GM04504 (cell line): ENCODE results near the gene PPARD.
"Not testable (repeated sequence)": the region's sequence is repeated elsewhere in the genome, so short reads cannot be mapped to it uniquely, and the experiment has no call there.

ENCODE experiments used
- DNase-seq: peaks from one replicate; pipeline ENCODE4 v3.0.0-alpha.2; 2012; ENCODE audit warnings: low read depth

The PPARD gene

DNA sequence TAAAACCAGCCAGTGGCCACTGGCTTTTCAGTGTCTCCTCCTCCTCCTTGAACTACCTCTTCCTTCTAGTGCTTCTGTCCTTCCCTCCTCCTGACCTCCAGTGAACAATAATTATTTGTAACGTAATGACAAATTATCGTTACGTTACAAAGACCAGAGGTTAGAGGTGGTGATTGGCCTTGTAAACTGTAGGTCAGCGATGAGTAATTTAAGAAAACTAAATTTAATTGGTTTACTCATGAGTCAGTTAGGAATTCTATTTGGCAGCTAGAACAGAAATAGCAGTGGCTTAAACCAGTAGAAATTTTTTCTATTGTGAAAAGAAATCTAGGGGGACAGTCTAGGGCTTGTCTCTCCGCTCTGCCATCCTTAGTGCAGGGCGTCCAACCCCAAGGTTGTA, 38.8 kb downstream of the PPARD start:
- DNase-seq: no peak

DNA sequence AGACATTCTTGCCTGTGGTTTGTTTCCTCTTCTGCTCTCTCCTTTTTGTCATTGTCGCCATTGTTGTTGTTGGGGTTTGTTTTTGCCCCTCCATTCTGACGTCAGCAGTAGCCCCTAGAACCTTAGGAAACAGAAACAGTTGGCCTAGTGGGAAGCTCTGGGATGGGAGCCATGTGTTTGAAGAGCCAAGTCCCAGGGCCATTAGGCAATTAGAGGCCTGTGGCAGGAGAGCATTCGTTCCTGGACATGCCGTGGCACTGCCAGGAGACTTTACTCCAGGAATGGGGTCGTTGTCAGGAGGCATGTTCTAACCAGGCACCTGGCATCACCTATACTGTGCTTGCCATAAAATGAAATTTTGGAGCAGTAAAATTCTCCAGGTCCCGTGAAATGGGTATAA, 39.7 kb downstream of the PPARD start:
- no peak for DNase-seq

DNA sequence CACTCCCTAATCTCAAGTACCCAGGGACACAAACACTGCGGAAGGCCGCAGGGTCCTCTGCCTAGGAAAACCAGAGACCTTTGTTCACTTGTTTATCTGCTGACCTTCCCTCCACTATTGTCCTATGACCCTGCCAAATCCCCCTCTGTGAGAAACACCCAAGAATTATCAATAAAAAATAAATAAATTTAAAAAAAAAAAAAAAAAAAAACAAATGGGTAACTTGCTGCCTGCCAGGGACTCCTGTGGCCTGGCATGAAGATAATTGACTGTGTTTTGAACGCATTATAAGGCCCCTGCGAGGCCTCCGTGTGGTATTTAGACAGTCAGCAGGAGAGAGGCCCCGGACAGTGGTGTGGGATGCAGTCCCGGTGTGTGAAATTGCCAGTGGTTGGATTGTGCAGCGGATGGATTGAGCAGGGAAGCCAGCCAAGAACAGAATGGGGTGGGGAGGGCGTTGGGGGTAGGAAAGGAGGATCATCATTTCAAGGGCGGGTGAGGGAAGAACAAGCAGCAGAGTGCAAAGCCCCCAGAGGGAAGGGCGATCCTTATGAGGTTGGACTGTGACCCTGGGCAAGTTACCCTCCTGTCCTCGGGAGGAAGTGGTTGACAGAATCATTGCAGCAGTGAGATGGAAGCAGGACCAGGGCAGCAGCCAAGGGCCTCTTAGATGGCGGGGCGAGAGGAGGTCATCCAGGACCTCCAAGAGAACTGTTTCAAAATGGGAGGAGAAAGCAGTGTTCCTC, 43.3 kb downstream of the PPARD start:
- DNase-seq: no peak

DNA sequence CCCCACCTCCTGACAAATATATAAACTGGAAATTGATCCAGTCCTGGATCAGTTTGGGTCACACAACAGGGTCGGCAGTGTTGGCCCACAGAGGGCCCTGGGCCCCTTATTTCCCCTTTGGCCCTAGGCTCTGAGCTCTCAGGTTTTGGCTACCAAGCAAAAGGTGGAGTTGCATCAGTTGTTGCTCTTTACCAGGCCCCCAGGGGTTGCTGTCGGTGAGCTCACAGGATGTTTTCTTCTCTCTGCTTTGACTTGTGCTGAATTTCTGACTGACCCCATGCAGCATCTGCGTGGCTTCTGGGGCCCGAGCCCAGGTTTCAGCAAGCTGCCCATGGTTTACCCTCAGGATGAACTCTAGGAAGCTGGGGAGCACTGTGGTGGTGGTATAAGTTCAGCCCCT, 44.6 kb downstream of the PPARD start:
- DNase-seq: no peak

DNA sequence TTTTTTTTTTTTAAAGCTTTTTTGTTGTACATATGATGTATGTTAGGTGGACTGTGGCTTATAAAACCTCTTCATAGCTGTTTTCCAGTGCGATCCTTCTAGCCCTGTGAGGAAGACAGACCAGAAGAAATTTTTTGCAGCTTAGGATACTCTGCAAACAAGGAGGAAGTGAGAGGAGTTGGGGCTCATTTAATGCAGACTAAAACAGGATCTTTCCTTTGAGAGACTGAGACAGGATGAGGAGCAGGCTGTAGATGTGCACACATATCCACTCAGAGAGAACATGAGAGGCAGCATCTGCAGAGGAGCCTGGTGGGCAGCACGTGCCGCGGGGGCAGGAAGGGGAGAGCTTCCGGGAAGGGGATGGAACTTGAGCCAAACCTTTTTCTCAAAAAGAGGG, 45.7 kb downstream of the PPARD start:
- no peak for DNase-seq

DNA sequence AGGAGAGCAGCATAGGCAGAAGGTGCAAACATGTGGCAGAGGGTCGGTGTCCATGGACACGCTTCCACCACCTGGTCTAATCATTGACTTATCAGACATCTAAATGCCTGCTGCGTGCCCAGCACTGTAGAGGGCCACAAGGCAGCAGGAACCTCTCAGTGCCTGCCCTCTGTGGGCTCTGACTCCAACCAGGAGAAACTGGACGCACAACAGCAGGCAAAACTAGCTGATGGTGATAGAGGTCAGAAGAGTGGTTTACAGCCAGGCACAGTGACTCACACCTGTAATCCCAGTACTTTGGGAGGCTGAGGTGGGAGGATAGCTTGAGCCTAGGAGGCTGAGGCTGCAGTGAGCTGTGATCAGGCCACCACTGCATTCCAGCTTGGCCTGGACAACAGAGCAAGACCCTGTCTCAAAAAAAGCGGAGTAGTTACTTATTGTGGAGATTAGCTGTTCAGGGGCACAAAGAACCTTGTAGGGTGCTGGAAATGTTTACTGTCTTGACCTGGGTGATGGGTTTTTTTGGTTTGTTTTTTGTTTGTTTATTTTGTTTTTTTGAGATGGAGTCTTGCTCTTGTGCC, 46.5 kb downstream of the PPARD start:
- no peak for DNase-seq

DNA sequence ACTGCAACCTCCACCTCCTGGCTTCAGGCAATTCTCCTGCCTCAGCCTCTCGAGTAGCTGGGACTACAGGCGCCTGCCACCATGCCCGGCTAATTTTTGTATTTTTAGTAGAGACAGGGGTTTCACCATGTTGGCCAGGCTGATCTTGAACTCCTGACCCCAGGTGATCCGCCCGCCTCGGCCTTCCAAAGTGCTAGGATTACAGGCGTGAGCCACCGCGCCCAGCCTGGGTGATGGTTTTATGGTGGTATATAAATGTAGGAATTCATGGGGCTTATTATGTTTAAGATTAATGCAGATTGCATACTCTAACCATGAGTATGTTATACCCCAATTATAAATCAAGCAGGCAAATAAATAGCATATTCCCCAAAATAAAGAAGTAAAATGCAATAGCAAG, 47.0 kb downstream of the PPARD start:
- DNase-seq: not testable (repeated sequence)

DNA sequence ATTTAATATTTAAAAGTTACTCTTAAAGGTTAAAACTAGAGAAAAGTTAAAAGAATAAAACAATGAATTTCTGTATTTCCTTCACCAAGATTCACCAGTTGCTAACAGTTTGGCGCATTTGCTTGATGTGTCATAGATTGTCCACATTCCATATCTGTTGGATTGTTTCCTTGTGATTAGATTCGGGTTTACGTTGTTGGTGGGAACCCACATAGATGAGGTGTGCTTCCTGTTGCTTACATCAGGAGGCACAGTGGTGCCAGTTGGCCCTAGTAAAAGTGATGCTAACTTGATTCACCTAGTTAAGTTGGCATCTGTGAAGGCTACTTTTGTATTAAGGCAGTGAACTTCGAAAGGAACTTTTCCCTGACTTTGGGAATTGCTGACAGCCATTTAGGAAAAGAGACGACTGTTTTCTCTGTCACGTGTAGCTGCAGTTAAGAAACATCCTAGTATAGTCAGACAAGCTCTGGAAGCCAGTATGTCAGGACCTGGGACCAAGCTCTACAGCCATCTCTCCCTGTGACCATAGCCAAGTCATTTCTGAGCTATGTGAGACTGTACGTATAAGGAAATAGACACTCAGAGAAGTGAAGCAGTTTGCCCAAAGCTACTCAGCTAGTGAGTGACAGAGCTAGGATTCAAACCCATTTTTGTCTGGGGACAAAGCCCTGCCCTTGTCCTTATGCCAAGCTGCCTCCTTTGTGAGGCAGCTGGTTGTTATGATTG, 49.0 kb downstream of the PPARD start:
- DNase-seq: peak; percentile 60

DNA sequence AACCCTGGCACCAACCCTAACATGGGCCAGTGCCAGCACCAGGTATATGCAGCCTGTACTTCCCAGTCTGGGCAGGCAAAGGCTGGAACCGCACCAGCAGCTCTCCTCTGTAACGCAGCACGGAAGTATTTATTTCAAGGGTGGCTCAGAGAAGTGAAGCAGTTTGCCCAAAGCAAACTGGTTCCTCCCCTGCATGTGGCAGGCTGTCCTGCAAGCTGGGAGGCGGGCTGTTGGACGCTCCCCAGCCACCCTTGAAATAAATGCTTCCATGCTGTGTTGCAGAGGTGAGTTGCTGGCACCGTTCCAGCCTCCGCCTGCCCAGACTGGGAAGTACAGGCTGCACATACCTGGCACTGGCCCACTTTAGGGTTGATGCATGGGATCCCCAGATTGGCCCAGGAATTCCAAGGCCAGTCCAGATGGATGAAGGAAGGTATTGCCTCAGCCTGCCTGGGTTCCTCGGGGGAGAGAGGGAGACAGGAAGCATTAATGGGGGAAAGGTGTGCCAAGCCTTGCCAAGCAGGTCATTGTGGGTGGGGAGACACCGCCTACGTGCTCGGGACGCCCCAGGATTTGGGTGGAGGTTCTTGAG, 49.8 kb downstream of the PPARD start:
- DNase-seq: no peak

DNA sequence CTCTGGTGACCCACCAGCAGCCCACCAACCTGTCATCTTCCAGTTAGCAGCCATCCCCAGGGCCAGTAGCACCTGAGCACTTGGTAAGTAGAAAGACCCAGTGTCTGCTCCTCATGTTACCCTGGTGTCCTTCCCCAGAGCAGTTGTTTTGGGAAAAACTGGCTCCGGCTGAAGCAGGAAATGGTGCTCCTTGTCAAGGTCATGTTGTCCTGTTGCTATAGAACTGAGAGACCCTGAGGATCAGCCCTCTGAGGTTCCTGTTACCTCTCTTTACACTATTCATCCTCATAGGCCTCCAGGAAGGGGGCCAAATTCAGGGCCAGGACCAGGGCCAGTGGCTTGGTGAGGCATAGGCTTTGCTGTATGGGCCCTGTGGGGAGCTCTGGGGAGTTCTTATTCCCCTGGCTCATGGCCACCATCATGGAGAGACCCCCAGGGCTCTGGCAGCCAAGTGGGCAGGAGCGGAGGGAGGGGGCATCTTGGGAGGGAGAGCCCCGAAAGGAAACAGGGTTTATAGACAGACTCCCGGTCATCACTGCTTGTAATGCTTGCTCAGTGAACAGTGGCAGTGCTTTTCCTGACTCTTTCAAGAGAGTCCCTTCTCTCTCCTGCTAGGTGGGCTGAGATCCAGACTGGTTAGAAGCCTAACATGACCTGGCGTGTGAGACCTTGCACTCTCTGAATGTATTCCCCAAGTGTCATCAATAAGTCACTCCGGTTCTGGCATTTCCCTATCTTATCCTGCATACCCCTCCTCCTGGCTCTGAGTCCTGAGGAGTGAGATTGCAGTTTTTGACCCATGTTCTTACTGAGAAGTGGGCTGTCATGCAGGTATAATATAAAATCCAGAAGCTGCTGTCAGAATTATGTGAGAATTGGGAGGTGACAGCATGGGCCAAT, 50.7 kb downstream of the PPARD start:
- no peak for DNase-seq

DNA sequence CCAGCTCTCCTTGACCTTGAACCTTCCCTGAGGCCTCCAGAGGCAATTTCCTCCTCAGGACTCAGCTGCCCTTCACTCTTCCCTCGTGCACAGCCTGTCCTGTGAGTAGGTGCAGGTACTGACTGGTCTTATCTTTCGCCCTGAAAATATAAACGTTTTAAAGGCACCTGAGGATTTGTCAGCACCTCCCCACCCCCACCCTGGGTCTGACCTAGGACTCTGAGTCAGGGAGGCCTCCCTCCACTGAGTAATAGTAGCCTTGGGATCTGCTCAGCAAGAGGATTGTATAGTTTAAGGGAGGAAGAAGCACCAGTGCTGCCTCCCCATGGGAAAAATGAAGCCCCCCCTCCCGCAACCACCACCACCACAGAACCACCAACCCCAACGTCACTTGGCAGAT, 54.6 kb downstream of the PPARD start:
- DNase-seq: no peak

DNA sequence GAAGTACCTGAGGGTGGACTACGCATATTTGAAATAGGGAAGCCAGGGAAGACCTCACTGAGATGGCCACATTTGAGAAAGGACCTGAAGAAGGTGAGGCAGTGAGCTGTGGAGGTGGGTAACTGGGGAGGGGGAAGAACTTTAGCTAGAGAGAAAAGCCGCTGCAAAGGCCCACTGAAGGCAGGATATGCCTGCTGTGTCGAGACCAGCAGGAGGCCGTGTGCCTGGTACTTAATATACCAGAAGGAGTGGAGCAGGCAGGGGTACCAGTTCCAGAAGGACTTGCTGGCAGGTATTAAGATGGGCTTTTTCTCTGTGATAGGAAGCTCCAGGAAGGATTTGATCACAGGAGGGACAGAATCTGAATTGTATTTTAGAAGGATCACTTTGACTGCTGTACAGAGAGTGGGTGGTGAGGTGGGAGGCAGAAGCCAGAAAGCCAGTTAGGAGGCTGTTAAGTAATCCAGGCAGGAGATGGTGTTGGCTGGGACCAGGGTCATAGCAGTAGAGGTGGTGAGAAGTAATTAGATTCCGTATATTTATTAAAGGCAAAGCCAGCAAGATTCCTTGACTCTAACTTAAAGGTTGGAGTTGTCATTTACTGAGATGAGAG, 55.6 kb downstream of the PPARD start:
- DNase-seq: no peak

DNA sequence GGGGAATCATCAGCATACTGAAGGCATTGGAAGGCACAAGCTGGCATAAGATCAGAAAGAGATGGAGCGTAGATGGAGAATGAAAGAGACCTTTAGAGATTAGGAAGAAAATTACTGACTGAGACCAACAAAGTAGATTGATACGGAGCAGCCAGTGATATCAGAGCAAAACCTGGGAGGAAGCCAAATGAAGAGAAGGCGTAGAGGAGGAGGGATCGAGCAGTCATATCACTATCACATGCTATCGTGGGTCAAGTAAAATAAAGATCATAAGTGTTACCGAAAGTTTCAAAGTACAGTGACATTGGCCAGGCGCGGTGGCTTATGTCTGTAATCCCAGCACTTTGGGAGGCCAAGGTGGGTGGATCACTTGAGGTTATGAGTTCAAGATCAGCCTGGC, 56.2 kb downstream of the PPARD start:
- no peak for DNase-seq

DNA sequence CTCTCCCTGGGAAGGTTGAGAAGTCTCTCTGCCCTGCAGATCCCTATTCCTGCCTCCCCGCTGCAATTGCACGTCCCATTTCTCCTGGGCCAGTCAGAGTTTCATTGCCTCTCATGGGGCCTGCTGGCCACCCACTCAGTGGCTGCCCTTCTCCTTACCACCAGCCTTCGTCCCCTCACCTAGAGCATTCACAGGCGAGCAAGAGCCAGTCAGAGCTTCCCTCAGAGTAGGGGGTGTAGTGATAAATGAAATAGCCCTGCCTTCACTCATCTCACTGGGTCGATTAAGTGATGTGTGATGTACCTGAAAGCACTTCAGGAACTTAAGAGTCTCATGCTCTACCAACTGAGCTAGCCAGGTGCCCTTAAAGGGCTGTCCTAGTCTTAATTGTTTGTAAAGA, 57.8 kb downstream of the PPARD start:
- no peak for DNase-seq

DNA sequence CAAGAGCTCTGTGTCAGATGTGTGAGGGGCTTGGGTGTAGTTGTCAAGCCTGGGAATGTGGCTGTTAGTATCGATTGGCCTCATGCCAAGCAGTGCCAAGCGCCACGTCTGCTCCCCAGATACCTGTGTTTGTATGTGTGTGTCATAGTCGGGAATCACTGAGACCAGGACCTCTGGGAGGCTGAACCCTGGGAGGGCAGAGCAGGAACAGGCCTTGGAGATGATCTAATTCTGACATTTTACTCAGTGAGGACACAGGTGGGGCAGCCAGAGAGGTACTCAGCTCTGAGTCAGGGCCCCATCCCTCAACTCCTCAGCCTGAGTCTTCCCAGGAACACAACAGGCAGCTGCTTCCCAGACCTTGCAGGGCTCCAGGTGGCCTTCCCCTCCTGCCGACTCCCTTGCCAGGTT, 58.5 kb downstream of the PPARD start:
- no peak for DNase-seq

DNA sequence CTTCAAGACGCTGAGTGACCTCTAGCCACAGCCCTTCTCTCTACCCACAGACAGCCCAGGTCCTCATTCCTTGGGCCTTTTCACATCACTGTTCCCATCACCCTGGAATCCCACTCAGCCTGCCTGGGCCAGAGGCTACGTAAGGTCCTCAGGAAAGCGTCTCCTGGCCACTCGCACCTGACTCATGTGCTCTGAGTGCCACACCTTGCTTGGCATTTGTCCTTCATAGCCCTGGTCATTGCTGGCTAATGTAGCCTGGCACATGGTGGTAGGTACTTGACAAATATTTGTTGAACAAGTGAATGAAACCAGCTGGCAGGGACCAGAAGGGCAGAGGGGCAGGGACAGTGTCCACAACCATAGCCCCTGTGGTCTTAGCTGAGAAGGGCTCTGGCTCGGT, 59.2 kb downstream of the PPARD start:
- DNase-seq: no peak

DNA sequence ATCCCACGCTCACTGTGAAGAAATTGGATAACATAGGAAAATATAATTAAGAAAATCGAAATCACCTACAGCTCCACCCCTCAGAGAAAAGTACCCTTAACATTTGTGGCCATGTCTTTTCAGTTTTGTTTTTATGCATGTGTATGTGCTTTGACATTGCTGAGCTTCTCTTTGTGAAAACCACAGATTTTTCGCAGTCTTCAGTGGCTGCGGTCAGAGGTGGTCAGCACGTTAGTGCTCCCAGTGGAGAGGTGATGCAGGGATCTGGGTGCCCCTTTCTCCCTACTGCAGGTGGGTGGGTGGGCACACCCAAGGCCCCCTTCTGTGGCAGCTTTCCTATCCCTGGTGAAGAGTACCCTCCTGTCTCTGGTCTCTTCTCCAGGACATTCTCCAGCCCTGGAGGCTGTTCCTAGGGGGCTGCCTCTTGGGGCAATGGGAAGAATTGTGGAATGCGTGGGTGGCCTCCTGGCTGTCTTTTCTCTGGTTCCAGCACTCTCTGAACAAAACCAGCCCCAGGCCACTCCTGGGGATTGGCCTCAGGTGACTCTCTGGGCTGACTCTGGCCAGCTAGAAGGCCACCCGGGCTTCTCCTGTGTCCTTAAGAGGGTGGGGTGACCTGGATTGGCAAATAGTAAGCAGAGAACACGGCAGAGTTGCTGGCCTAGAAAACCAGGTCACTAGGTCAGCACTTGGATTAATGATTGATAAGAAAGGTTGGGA, 59.9 kb downstream of the PPARD start:
- DNase-seq: no peak

DNA sequence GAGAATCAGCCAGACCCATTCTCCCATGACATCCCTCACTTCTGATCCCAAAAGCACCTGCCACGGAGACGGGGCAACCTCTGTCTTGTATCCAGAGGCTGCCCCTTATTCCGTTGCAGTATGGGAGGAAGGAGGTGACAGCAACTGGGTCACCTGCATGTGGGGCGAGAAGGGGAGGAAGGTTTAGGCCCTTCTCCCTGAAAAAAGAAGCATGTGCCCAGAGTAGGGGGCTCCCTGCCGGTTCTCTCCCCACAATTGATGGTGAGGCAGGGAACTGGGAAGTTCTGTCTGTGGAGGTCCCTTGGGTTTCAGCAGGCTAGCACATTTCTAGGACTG, 60.5 kb downstream of the PPARD start:
- DNase-seq: no peak

DNA sequence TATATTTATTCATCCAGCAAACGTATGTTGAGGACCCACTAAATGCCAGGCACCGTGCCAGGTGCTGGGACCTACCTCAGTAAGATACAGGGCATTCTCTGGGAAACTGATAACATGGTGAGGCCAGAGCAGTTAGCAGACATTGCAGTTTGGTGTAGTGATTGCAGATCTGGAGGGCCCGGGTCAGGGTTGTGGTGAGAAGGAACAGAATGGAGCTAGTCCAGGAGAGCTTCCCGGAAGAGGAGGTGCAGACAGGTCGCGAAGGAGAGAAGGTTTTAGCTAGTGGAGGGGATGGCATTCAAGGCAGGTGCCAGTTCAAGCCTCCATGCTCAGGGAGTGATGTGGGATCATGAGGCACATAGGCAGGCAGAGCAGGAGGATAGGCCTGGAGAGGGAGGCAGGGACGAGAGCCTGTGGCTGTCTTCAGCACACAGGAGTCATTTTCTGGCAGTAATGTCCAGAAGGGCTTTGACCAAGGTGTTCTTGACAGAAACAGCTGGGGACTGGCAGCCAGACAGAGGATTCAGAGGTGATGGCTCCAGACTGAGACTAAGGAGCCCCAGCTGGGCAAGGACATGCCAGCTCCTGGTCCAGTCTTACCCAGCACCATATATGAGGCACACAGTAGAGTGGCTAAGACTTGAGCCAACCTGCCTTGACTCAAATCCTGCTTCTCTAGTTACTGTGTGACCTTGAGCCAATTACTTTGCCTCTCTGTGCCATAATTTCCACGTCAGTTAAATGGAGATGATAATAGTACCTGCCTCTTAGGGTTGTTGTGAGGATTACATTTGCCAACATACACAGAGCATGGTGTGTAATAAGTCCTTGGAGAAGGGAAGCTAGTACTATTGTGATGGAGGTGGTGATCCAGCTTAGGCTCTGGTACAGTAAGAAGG, 61.4 kb downstream of the PPARD start:
- DNase-seq: no peak
